Kidney (tissue), 14 donors: ENCODE data around the gene NOVA1. TPM values are rescaled to one million over a fixed set of nuclear protein-coding genes. Genes with fewer than 3 reads are reported as not detected.

Experiments used
- DNase-seq, 5 donors: peaks; one replicate each; pipeline ENCODE4 v3.0.0-alpha.2; 2013 to 2020
- FAIRE-seq: peaks from 2 replicates; lab custom pipeline; 2012; peaks lifted over from hg19 to GRCh38; lab: Jason Lieb, UNC
- H3K27ac ChIP-seq, 2 donors: one replicate each; pipeline ENCODE4 v1.7.0; 2013; ENCODE audit warnings: low read depth in 2 of 2, low read length in 2 of 2, inconsistent platforms in 1 of 2
- H3K27me3 ChIP-seq: one replicate; pipeline ENCODE4 v1.7.1; 2013; ENCODE audit warnings: low read length, inconsistent platforms; ENCODE audit not compliant: control insufficient read depth, insufficient read depth
- H3K36me3 ChIP-seq, 3 donors: one replicate each; pipeline versions ENCODE4 v1.7.0 to v1.7.1; 2013; ENCODE audit warnings: low read length in 3 of 3, control low read depth in 1 of 3, inconsistent platforms in 1 of 3; ENCODE audit not compliant: insufficient read depth in 3 of 3, control insufficient read depth in 2 of 3
- H3K4me1 ChIP-seq, 3 donors: one replicate each; pipeline versions ENCODE4 v1.7.0 to v1.7.1; 2013; ENCODE audit warnings: low read length in 3 of 3, inconsistent platforms in 1 of 3, low read depth in 1 of 3; ENCODE audit not compliant: control insufficient read depth in 2 of 3, insufficient read depth in 2 of 3
- H3K4me3 ChIP-seq, 3 donors: one replicate each; pipeline versions ENCODE4 v1.7.0 to v1.8.1; 2013; ENCODE audit warnings: low read length in 3 of 3, control low read depth in 1 of 3, inconsistent platforms in 1 of 3
- H3K9ac ChIP-seq, 3 donors: one replicate each; pipeline versions ENCODE4 v1.7.0 to v1.7.1; 2013; ENCODE audit warnings: low read length in 3 of 3, control low read depth in 1 of 3, inconsistent platforms in 1 of 3
- H3K9me3 ChIP-seq, 3 donors: one replicate each; pipeline versions ENCODE4 v1.7.0 to v1.7.1; 2013; ENCODE audit warnings: low read length in 3 of 3, control low read depth in 1 of 3, inconsistent platforms in 1 of 3; ENCODE audit not compliant: control insufficient read depth in 2 of 3, insufficient read depth in 1 of 3
- CTCF ChIP-seq: IDR thresholded peaks from 3 replicates; pipeline ENCODE4 v1.5.1; 2012; ENCODE audit warnings: mild to moderate bottlenecking, moderate library complexity, borderline replicate concordance; ENCODE audit not compliant: insufficient read depth; ENCODE audit errors: extremely low read depth
- intact Hi-C: fragments of 100-400 bp; cut with DNase I; formaldehyde crosslinking; loops from one replicate; pipeline ENCODE4 v1.11.1; 2022
- polyA plus RNA-seq: library from polyadenylated mRNA; stranded (reverse); fragments of 350-450 nt; fragmentation: Illumina TruSeq; extraction: RNeasy Lipid Tissue Mini Kit (QIAGEN cat#74804); gene quantifications from one replicate; pipeline ENCODE4 v1.2.3, GENCODE V29; 2014; ENCODE audit warnings: low read depth, low replicate concordance; ENCODE audit not compliant: insufficient read depth
- total RNA-seq: library from RNA; stranded (reverse); fragmentation: NEBNext Ultra II Directional; extraction: Animal tissue kit (Norgen Biotek cat#: 25700); gene quantifications from one replicate; pipeline ENCODE4 v1.2.1, GENCODE V29; 2021
- donor health status: control.
- donor health status: control.
- donor health status: control.
- donor health status: control.
- donor health status: control.
- donor health status: DM: yes; HTN: yes; CAD: no.
- donor health status: Normal renal cell carcinoma (clear cell type).

The NOVA1 gene
- total and polyA plus RNA-seq, 2 donors from 2014 or later = 10.2 to 15.0 TPM

- no peaks in the 10 kb centered on the region for H3K9me3 ChIP-seq
- H3K4me3 ChIP-seq = no peak overlapping the region
- H3K27me3 ChIP-seq = no peaks in the 10 kb centered on the region
- no peak overlapping the region for H3K9ac ChIP-seq
- H3K4me1 ChIP-seq = no peaks in the 10 kb centered on the region
- intact Hi-C loops = no loop called here
- no peak for TF ChIP-seq CTCF
- DNase-seq = no peak
- no peak for FAIRE-seq
- H3K36me3 ChIP-seq = no peaks in the 10 kb centered on the region
- no peak overlapping the region for H3K27ac ChIP-seq
These were observed 70.7 kb downstream of the NOVA1 start for GRCh38 chr14:26527095-26527494.

- Histone ChIP-seq H3K36me3 (no peaks in the 10 kb centered on the region), H3K9me3 (no peaks in the 10 kb centered on the region), H3K4me1 (no peaks in the 10 kb centered on the region), H3K27ac (no peak overlapping the region), H3K27me3 (no peaks in the 10 kb centered on the region), H3K9ac (no peak overlapping the region), H3K4me3 (no peak overlapping the region)
- no peak for TF ChIP-seq CTCF
- peak in 1 of 5 donors; percentile 22 for DNase-seq
- FAIRE-seq = no peak
- intact Hi-C loops = no loop called here
These were observed 71.7 kb downstream of the NOVA1 start for GRCh38 chr14:26526137-26526536.

GRCh38 chr14:26525085-26525484 is 72.7 kb downstream of the NOVA1 start:
- TF ChIP-seq CTCF = no peak
- Histone ChIP-seq H3K27me3 (no peaks in the 10 kb centered on the region), H3K9ac (no peak overlapping the region), H3K4me3 (no peak overlapping the region), H3K4me1 (no peaks in the 10 kb centered on the region), H3K36me3 (no peaks in the 10 kb centered on the region), H3K27ac (no peak overlapping the region), H3K9me3 (no peaks in the 10 kb centered on the region)
- FAIRE-seq = no peak
- intact Hi-C loops = no loop called here
- DNase-seq = peak in 2 of 5 donors; percentile 3 to 23

DNA sequence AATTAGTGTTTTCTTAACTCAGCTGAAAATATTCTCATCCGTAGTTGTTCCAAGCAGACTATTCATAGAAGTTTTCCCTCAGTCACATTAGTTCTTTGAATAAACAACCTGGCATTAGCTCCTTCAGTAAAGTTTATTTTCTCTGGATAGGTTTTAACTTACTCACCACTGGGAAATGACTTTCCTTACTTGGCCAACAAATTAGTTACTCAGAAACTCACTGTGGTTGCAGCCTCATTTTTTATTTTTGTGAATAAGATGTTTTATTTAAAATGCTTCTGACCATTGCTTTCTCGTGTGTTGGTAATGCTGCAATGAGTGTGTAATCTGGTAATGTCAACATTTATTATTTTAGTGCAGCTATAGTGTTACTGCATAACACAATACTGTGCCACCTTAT is 74.9 kb downstream of the NOVA1 start:
- Histone ChIP-seq H3K9me3 (no peaks in the 10 kb centered on the region), H3K4me1 (no peaks in the 10 kb centered on the region), H3K27ac (no peak overlapping the region), H3K9ac (no peak overlapping the region), H3K4me3 (no peak overlapping the region), H3K36me3 (no peaks in the 10 kb centered on the region), H3K27me3 (no peaks in the 10 kb centered on the region)
- FAIRE-seq (no peak), DNase-seq (no peak)
- no peak for TF ChIP-seq CTCF
- intact Hi-C loops = no loop called here
